BJ (cell line): ENCODE measurements around the gene SUGCT. TPM values are rescaled to one million over a fixed set of nuclear protein-coding genes. Genes with fewer than 3 reads are reported as not detected.

ENCODE experiments used
- CTCF ChIA-PET: fragments of 350-600 bp; formaldehyde crosslinking; extraction: SDS; loops from one replicate; lab custom pipeline; 2021; ENCODE audit warnings: antibody characterized with exemption, inconsistent platforms; lab: Yijun Ruan, JAX
- POLR2A ChIA-PET: fragments of 300-600 bp; sonication (Branson Sonifier 250); formaldehyde crosslinking; extraction: SDS; loops from one replicate; lab custom pipeline; 2021; ENCODE audit warnings: antibody characterized with exemption; lab: Charles Lee
- DNase-seq: peaks from one replicate; pipeline ENCODE4 v3.0.0-alpha.2; 2011; ENCODE audit warnings: low read depth
- H3K27me3 ChIP-seq: 2 replicates; pipeline ENCODE4 v1.6.0; 2011; ENCODE audit warnings: low read length; ENCODE audit not compliant: control insufficient read depth, insufficient read depth
- H3K36me3 ChIP-seq: 2 replicates; pipeline ENCODE4 v1.5.1; 2011; ENCODE audit warnings: low read length; ENCODE audit not compliant: control insufficient read depth, insufficient read depth
- H3K4me3 ChIP-seq: 2 replicates; pipeline ENCODE4 v1.5.1; 2011; ENCODE audit warnings: low read depth, mild to moderate bottlenecking, control low read depth, low read length
- polyA plus RNA-seq: library from polyadenylated mRNA; depleted of rRNA; stranded (reverse); fragments of >200 nt; gene quantifications from 2 replicates; pipeline ENCODE4 v1.2.3, GENCODE V29; 2011
- TF ChIP-seq, protein P1 (sequence below): IDR thresholded peaks from 2 replicates; pipeline ENCODE4 v1.5.1; 2011; ENCODE audit warnings: low read depth, mild to moderate bottlenecking, control low read depth, inconsistent platforms, low read length, moderate library complexity; ENCODE audit not compliant: insufficient read depth

The SUGCT gene
- polyA plus RNA-seq, 1 experiment = 10.6 TPM

DNA sequence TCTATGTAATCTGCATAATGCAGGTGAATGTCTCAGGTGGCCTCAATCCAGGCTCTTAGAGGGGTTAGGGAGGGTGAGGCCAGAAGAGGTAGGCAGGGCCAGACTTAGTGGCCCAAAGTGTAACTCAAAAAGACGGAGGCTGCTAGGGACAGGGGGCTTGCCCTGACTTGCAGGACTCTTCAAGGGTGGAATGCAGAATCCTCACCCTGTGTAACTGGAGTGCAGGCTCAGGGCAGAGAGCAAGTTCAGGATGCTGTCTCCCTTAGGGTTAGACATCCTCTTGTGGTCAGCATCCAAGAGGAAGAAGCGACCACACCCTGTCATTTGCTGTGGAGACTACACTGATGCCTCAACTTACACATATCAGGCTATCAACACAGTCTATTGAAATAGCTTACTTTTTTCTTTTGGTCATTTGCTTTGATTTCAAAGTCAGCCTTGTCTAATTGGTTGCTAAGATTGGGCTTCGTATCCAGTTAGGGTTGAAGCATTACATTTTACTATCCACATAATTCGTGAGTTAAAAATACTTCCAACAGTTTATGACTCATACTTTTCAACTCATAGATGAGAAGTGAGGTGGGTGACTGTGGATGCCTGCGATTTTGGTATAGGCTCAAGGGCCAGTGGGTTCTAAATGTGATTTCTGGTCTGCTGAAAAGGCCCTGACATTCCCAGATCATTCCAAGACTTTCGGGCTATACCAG is 563.6 kb downstream of the SUGCT start:
- DNase-seq = no peak
- no peaks in the 10 kb centered on the region for H3K36me3 ChIP-seq
- TF ChIP-seq, protein P1, sequence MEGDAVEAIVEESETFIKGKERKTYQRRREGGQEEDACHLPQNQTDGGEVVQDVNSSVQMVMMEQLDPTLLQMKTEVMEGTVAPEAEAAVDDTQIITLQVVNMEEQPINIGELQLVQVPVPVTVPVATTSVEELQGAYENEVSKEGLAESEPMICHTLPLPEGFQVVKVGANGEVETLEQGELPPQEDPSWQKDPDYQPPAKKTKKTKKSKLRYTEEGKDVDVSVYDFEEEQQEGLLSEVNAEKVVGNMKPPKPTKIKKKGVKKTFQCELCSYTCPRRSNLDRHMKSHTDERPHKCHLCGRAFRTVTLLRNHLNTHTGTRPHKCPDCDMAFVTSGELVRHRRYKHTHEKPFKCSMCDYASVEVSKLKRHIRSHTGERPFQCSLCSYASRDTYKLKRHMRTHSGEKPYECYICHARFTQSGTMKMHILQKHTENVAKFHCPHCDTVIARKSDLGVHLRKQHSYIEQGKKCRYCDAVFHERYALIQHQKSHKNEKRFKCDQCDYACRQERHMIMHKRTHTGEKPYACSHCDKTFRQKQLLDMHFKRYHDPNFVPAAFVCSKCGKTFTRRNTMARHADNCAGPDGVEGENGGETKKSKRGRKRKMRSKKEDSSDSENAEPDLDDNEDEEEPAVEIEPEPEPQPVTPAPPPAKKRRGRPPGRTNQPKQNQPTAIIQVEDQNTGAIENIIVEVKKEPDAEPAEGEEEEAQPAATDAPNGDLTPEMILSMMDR = no peak
- no peak overlapping the region for H3K4me3 ChIP-seq
- no peaks in the 10 kb centered on the region for H3K27me3 ChIP-seq
- ChIA-PET CTCF (no interaction called here), POLR2A (no interaction called here)

DNA sequence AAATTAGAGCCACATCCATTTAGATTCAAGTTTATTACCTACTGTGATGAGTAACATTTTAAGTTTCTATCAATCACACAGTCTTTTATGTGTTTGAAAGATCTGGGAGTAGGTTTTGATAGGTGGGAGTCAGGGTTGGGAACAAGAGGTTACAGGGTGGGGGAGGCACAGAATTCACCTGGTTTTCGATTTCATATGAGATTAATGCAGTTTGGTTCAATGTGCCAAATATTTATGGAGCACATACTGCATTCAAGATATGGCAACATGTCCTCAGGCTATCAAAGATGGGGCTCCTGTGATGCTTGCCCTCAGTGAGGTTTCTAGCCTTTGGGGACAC is 564.1 kb downstream of the SUGCT start:
- Histone ChIP-seq H3K27me3 (no peaks in the 10 kb centered on the region), H3K36me3 (no peaks in the 10 kb centered on the region), H3K4me3 (no peak overlapping the region)
- CTCF ChIA-PET = no interaction called here
- DNase-seq = no peak
- POLR2A ChIA-PET = no interaction called here
- TF ChIP-seq, protein P1 = no peak

DNA sequence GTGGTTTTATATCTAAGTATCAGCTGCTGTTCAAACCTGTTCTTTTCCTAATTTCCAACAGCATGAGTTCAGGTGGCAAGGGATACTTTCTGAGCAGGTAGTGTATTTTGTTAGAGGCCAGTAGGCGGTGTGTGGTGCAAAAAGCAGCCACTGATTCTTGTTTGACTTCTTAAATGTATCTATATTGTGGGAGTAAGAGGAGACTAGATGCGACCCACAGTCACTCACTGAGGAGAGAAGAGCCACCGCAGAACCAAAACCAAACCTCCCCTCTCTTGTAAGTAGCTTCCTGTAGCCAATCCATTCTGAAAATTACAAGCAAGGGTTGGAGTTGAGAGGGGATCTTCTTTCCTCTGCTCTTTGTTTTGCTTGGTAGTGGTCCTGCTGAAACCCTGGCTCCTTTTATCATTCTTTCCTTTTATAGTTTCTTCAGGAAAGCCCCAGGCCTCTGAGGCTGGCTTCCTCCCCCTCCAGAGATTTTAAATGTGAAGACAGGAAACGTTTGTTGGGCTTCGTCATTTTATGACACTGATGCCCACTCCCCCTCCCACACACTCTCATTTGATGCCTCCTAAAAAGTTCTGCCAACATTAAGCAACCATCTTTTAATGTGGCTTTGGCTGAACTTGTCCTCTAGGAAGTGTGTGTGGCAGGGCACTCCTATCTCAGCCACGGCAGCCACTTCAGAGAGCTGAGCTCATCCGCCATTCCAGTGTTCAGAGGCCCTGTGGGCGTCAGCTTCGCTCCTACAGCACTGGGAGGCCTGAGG is 566.0 kb downstream of the SUGCT start:
- no peak for DNase-seq
- no peaks in the 10 kb centered on the region for H3K36me3 ChIP-seq
- CTCF ChIA-PET = interaction anchor here (0.8 to 1.4 kb wide), 4 partner anchors 8 to 128 kb away, joined by 3 to 4 read pairs (median 3); no protein-coding TSS in a partner anchor
- TF ChIP-seq, protein P1 = no peak
- POLR2A ChIA-PET = no interaction called here
- H3K27me3 ChIP-seq = no peaks in the 10 kb centered on the region
- no peak overlapping the region for H3K4me3 ChIP-seq

- POLR2A ChIA-PET = no interaction called here
- Histone ChIP-seq H3K4me3 (no peak overlapping the region), H3K36me3 (no peaks in the 10 kb centered on the region), H3K27me3 (no peaks in the 10 kb centered on the region)
- TF ChIP-seq, protein P1 = no peak
- CTCF ChIA-PET = interaction anchor here (1.0 to 1.2 kb wide), 2 partner anchors 10 to 129 kb away, joined by 3 read pairs; no protein-coding TSS in a partner anchor
- no peak for DNase-seq
Observed at GRCh38 chr7:40701836-40702551, 567.2 kb downstream of the SUGCT start.

- Histone ChIP-seq H3K36me3 (no peaks in the 10 kb centered on the region), H3K27me3 (no peaks in the 10 kb centered on the region), H3K4me3 (no peak overlapping the region)
- ChIA-PET CTCF (interaction anchor here (1.1 kb wide), 2 partner anchors 11 to 42 kb away, joined by 3 read pairs; no protein-coding TSS in a partner anchor), POLR2A (no interaction called here)
- TF ChIP-seq, protein P1 = no peak
- DNase-seq = no peak
Observed at GRCh38 chr7:40704172-40704571, 569.4 kb downstream of the SUGCT start.
